HepG2 (cell line): Measurements from ENCODE around the gene EGLN1. TPM values are rescaled to one million over a fixed set of nuclear protein-coding genes. Genes with fewer than 3 reads are reported as not detected.

ENCODE experiments used
- ATAC-seq: fragments of 200-7000 bp; cut with Tn5 transposase; 3 replicates; pipeline ENCODE4 v1.9.1; 2020; ENCODE audit warnings: mild to moderate bottlenecking, moderate library complexity
- BruUV-seq: library from RNA; stranded (reverse); fragments of 400-500 nt; replicated peaks from 2 replicates; lab custom pipeline; 2021; lab: Mats Ljungman, UMichigan
- CTCF ChIA-PET: fragments of 300-600 bp; formaldehyde crosslinking; extraction: SDS; loops from one replicate; lab custom pipeline; 2021; ENCODE audit warnings: low total read pairs, inconsistent platforms, low intra/inter-chr PET ratio; lab: Yijun Ruan, JAX
- POLR2A ChIA-PET: fragments of 350-600 bp; sonication (Branson Sonifier 250); formaldehyde crosslinking; loops from one replicate; lab custom pipeline; 2020; ENCODE audit warnings: antibody characterized with exemption, inconsistent platforms; lab: Yijun Ruan, JAX
- DNase-seq: peaks from one replicate; pipeline ENCODE4 v3.0.0-alpha.2; 2015; ENCODE audit warnings: low spot score
- FAIRE-seq: peaks from 3 replicates; lab custom pipeline; 2011; peaks lifted over from hg19 to GRCh38; lab: Jason Lieb, UNC
- H2AFZ ChIP-seq: one replicate; pipeline ENCODE4 v1.6.1; 2011; ENCODE audit warnings: low read length, inconsistent platforms
- H3K27ac ChIP-seq: fragments of 300-600 bp; 3 replicates; pipeline ENCODE4 v1.8.0; 2011; ENCODE audit warnings: mixed run types, mild to moderate bottlenecking, mixed read lengths, low read length, inconsistent platforms; ENCODE audit not compliant: insufficient read depth; ENCODE audit errors: extremely low read length
- H3K27me3 ChIP-seq, 2 experiments: fragments of 200-600 bp in 1 of 2; 2 replicates in 1 of 2; 3 replicates in 1 of 2; pipeline versions ENCODE4 v1.6.0 to v1.8.0; 2011; ENCODE audit warnings: low read length in 2 of 2, mild to moderate bottlenecking in 2 of 2, moderate library complexity in 2 of 2, inconsistent platforms in 1 of 2; ENCODE audit not compliant: insufficient read depth in 2 of 2, control insufficient read depth in 1 of 2
- H3K36me3 ChIP-seq, 2 experiments: fragments of 200-600 bp in 1 of 2; replicated peaks in 1 of 2; 2 replicates in 1 of 2; 3 replicates in 1 of 2; pipeline versions ENCODE4 v1.5.1 to v1.8.0; 2011; ENCODE audit warnings: low read length in 2 of 2, inconsistent platforms in 1 of 2; ENCODE audit not compliant: insufficient read depth in 2 of 2, control insufficient read depth in 1 of 2
- H3K4me1 ChIP-seq: 2 replicates; pipeline ENCODE4 v1.5.1; 2012; ENCODE audit warnings: low read length, inconsistent platforms; ENCODE audit not compliant: insufficient read depth
- H3K4me2 ChIP-seq: 2 replicates; pipeline ENCODE4 v1.6.0; 2011; ENCODE audit warnings: low read depth, low read length, inconsistent platforms
- H3K4me3 ChIP-seq, 3 experiments: fragments of 200-600 bp in 1 of 3; sonication (generic), shearing (Covaris generic) in 1 of 3; replicated peaks in 1 of 3; 2 replicates each; pipeline ENCODE4 v1.5.1; 2011 to 2016; ENCODE audit warnings: low read length in 3 of 3, inconsistent platforms in 2 of 3, low read depth in 2 of 3, mild to moderate bottlenecking in 2 of 3, control low read depth in 1 of 3, mixed read lengths in 1 of 3; ENCODE audit not compliant: insufficient read depth in 1 of 3
- H3K79me2 ChIP-seq: one replicate; pipeline ENCODE4 v1.6.1; 2011; ENCODE audit warnings: low read length, inconsistent platforms; ENCODE audit not compliant: insufficient read depth
- H3K9ac ChIP-seq: 2 replicates; pipeline ENCODE4 v1.6.0; 2011; ENCODE audit warnings: mild to moderate bottlenecking, low read depth, low read length, inconsistent platforms; ENCODE audit not compliant: insufficient read depth
- H3K9me3 ChIP-seq: 2 replicates; pipeline ENCODE4 v1.5.1; 2012; ENCODE audit warnings: mild to moderate bottlenecking, low read length
- H4K20me1 ChIP-seq: 2 replicates; pipeline ENCODE4 v1.6.0; 2011; ENCODE audit warnings: inconsistent platforms, mild to moderate bottlenecking, low read length, moderate library complexity; ENCODE audit not compliant: insufficient read depth
- CREB1 ChIP-seq, 2 experiments: fragments of 450-650 bp in 1 of 2; IDR thresholded peaks; 2 replicates each; pipeline ENCODE4 v1.6.1; 2016 to 2017; ENCODE audit warnings: control low read depth in 1 of 2, mild to moderate bottlenecking in 1 of 2, missing compliant biosample characterization in 1 of 2, missing genetic modification characterization in 1 of 2
- FOXA1 ChIP-seq, 2 experiments: fragments of 450-650 bp in 1 of 2; sonication (generic) in 1 of 2; formaldehyde crosslinking in 1 of 2; IDR thresholded peaks; 2 replicates each; pipeline versions ENCODE4 v1.4.0 to v1.6.1; 2016 to 2020; ENCODE audit warnings: missing genetic modification reagents in 1 of 2
- GATAD2A ChIP-seq: IDR thresholded peaks from 2 replicates; pipeline ENCODE4 v1.6.1; 2016
- NR2F6 ChIP-seq, 2 experiments: IDR thresholded peaks; 2 replicates each; pipeline ENCODE4 v1.6.1; 2016; ENCODE audit warnings: antibody characterized with exemption in 1 of 2, mild to moderate bottlenecking in 1 of 2
- RARA ChIP-seq: IDR thresholded peaks from 2 replicates; pipeline ENCODE4 v1.6.1; 2016; ENCODE audit warnings: missing genetic modification reagents, missing compliant biosample characterization
- RXRA ChIP-seq: sonication (generic); formaldehyde crosslinking; IDR thresholded peaks from 2 replicates; pipeline ENCODE4 v1.5.1; 2020; ENCODE audit warnings: missing genetic modification reagents
- SALL1 ChIP-seq: sonication (generic); formaldehyde crosslinking; IDR thresholded peaks from 2 replicates; pipeline ENCODE4 v1.8.0; 2022; ENCODE audit warnings: mild to moderate bottlenecking, missing genetic modification reagents
- SOX5 ChIP-seq: IDR thresholded peaks from 2 replicates; pipeline ENCODE4 v1.6.1; 2016; ENCODE audit warnings: borderline replicate concordance
- TAF15 ChIP-seq: fragments of 200-400 bp; formaldehyde crosslinking; IDR thresholded peaks from one replicate; pipeline ENCODE4 v1.6.1; 2018; ENCODE audit warnings: mild to moderate bottlenecking, low read depth, low read length; ENCODE audit not compliant: poor library complexity, severe bottlenecking
- ZFX ChIP-seq: sonication (generic); formaldehyde crosslinking; IDR thresholded peaks from 2 replicates; pipeline ENCODE4 v1.4.0; 2020; ENCODE audit warnings: mild to moderate bottlenecking, low read depth, missing genetic modification reagents, moderate library complexity
- WGBS: methylation state at CpG from one replicate; pipeline ENCODE4 v1.1.6; 2017; ENCODE audit warnings: low lambda C conversion rate; 5-methylcytosine and 5-hydroxymethylcytosine counted together
- in situ Hi-C: cut with HindIII; loops from 2 replicates; pipeline ENCODE4 v1.10.0; 2017; ENCODE audit warnings: low pct_unique_long_range_greater_than_20kb; ENCODE audit not compliant: extremely low pct_ligation_motif_present
- intact Hi-C: fragments of 100-400 bp; cut with micrococcal nuclease; formaldehyde crosslinking; loops from one replicate; pipeline ENCODE4 v1.10.0; 2022; ENCODE audit not compliant: unreplicated experiment
- polyA plus RNA-seq, 8 experiments: library from polyadenylated mRNA; depleted of rRNA in 3 of 8; stranded (reverse) in 7 of 8; unstranded in 1 of 8; fragments of >200 nt; fragmentation: Illumina TruSeq in 4 of 8; extraction: Trizol in 4 of 8; gene quantifications; 2 replicates each; pipeline versions ENCODE4 v1.2.1 to v1.2.3, GENCODE V29; 2011 to 2016; ENCODE audit warnings: low read depth in 4 of 8, missing spikeins in 1 of 8, mixed read lengths in 1 of 8; ENCODE audit not compliant: insufficient read depth in 1 of 8
- total RNA-seq, 5 experiments: library from RNA; depleted of rRNA; stranded (reverse); fragments of >200 nt; fragmentation: Illumina TruSeq; extraction: Trizol; gene quantifications; 2 replicates each; pipeline ENCODE4 v1.2.3, GENCODE V29; 2016; ENCODE audit warnings: low read depth in 1 of 5
- TF ChIP-seq, protein P1 (sequence below): sonication (generic); formaldehyde crosslinking; IDR thresholded peaks from 2 replicates; pipeline ENCODE4 v1.5.0; 2020; ENCODE audit warnings: mild to moderate bottlenecking, missing genetic modification reagents, borderline replicate concordance

Gene EGLN1
- total and polyA plus RNA-seq, 2 of the 13 experiments (the other 11 are each of a cell fraction or from before 2014, with no cell fraction given) = 34.4 to 44.1 TPM

GRCh38 chr1:231385416-231385748, 36.7 kb downstream of the EGLN1 start (continued):
- TF ChIP-seq, protein P1, sequence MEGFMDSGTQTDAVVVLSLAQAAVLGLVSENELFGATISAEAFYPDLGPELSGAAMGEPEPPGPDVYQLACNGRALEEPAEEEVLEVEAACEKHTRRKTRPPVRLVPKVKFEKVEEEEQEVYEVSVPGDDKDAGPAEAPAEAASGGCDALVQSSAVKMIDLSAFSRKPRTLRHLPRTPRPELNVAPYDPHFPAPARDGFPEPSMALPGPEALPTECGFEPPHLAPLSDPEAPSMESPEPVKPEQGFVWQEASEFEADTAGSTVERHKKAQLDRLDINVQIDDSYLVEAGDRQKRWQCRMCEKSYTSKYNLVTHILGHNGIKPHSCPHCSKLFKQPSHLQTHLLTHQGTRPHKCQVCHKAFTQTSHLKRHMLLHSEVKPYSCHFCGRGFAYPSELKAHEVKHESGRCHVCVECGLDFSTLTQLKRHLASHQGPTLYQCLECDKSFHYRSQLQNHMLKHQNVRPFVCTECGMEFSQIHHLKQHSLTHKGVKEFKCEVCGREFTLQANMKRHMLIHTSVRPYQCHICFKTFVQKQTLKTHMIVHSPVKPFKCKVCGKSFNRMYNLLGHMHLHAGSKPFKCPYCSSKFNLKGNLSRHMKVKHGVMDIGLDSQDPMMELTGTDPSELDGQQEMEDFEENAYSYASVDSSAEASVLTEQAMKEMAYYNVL (CRISPR knock-in tag) = peak; percentile 79; the same call in 1 of the 2 replicates
- TF ChIP-seq RXRA (CRISPR knock-in tag) (peak; percentile 49; the same call in 1 of the 2 replicates), GATAD2A (CRISPR knock-in tag) (0 out of 2 replicates have a peak, but pooled peaks have one; percentile 21), NR2F6 (IDR thresholded peaks at IDR 0.05) (no peak), NR2F6 (CRISPR knock-in tag; IDR thresholded peaks at IDR 0.05) (peak; percentile 53), TAF15 (no peak), FOXA1 (IDR thresholded peaks at IDR 0.05) (no peak), FOXA1 (CRISPR knock-in tag; IDR thresholded peaks at IDR 0.05) (peak; percentile 50; the same call in 1 of the 2 replicates), SALL1 (CRISPR knock-in tag) (peak; percentile 44; the same call in 1 of the 2 replicates), SOX5 (CRISPR knock-in tag) (0 out of 2 replicates have a peak, but pooled peaks have one; percentile 18), RARA (CRISPR knock-in tag) (peak; percentile 78)

DNA sequence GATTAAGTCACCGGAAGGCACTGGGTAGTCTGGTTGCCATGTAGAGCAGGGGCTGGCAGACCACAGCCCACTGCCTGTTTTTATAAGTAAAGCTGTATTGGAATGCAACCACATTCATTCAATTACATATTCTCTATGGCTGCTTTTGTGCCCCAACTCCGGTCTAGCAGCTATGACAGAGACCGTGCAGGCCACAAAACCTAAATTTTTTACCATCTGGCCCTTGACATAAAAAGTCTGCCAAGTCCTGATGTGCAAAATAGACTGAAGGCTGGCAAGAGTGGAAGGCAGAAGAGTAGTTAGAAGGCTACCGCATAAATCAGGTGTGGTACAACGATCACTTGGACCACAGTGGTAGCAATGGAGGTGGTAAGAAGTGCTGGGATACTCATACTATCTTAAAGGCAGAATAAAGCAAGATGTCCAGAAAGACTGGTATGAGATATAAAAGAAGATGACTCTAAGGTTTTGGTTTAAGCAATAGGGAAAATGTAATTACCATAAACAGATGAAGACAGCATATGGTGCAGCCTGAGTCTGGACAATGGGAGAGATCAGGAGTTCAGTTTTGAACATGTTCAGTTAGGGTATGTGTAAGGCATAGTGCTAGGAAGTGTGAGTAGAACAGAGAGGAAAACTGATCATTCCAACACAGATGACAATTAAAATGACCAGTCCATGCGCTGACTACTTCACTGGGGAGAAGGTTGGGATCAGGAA, 37.2 kb downstream of the EGLN1 start:
- peaks cover 94% of the 10 kb centered on the region for H3K79me2 ChIP-seq
- H3K4me2 ChIP-seq = peak overlapping the region; percentile 5
- H3K9me3 ChIP-seq = no peaks in the 10 kb centered on the region

More for the DNA sequence above, 37.2 kb downstream of the EGLN1 start:
- in situ Hi-C loops (no loop called here), intact Hi-C loops (loop anchor here (5.0 kb wide), 1 partner anchor 32 kb away; no protein-coding TSS in a partner anchor)
- Histone ChIP-seq H3K27ac (peak overlapping the region; percentile 0), H2AFZ (no peak overlapping the region), H4K20me1 (peaks cover 73% of the 10 kb centered on the region), H3K9ac (no peak overlapping the region), H3K4me1 (peaks cover 61% of the 10 kb centered on the region), H3K36me3 (peaks cover 2 to 23% of the 10 kb centered on the region in 2 experiments), H3K27me3 (no peaks in the 10 kb centered on the region), H3K4me3 (no peak overlapping the region)
- no TSS peak for BruUV-seq
- DNase-seq (no peak), FAIRE-seq (no peak), ATAC-seq (peak; percentile 64)
- WGBS = 98% methylated on average over 6 of the region's 6 CpGs
- POLR2A ChIA-PET = interaction anchor here (1.6 kb wide), 1 partner anchor 143 kb away, joined by 3 read pairs; the partner anchor contains the start of gene TSNAX
- no peak for TF ChIP-seq CREB1 (IDR thresholded peaks at IDR 0.05)
- no peak for TF ChIP-seq CREB1 (CRISPR knock-in tag; IDR thresholded peaks at IDR 0.05)
- no peak for TF ChIP-seq ZFX
- CTCF ChIA-PET = no interaction called here
